ENCODE results near the gene OR9A2.

The OR9A2 gene

GRCh38 chr7:143018931-143019330 is 8.0 kb downstream of the OR9A2 start:
- TF ChIP-seq CTCF (IDR thresholded peaks at IDR 0.05; ENCODE audit: low read depth, low read length), result no peak
- no peak for DNase-seq
- Histone ChIP-seq H3K27ac (no peak overlapping the region), H3K9me3 (ENCODE audit: severe bottlenecking) (no peaks in the 10 kb centered on the region), H3K27me3 (ENCODE audit: insufficient read depth, low read depth, severe bottlenecking) (no peaks in the 10 kb centered on the region), H3K4me3 (ENCODE audit: low read depth, low read length) (no peak overlapping the region), H3K36me3 (no peaks in the 10 kb centered on the region)

GRCh38 chr7:143016996-143017395 is 9.9 kb downstream of the OR9A2 start:
- Histone ChIP-seq H3K4me3 (ENCODE audit: low read depth, low read length) (no peak overlapping the region), H3K9me3 (ENCODE audit: severe bottlenecking) (no peaks in the 10 kb centered on the region), H3K36me3 (no peaks in the 10 kb centered on the region), H3K27me3 (ENCODE audit: insufficient read depth, low read depth, severe bottlenecking) (no peaks in the 10 kb centered on the region), H3K27ac (no peak overlapping the region)
- TF ChIP-seq CTCF (IDR thresholded peaks at IDR 0.05; ENCODE audit: low read depth, low read length), result no peak
- DNase-seq, result no peak

- TF ChIP-seq CTCF (IDR thresholded peaks at IDR 0.05; ENCODE audit: low read depth, low read length), result no peak
- Histone ChIP-seq H3K9me3 (ENCODE audit: severe bottlenecking) (no peaks in the 10 kb centered on the region), H3K27me3 (ENCODE audit: insufficient read depth, low read depth, severe bottlenecking) (no peaks in the 10 kb centered on the region), H3K36me3 (no peaks in the 10 kb centered on the region), H3K27ac (no peak overlapping the region), H3K4me3 (ENCODE audit: low read depth, low read length) (no peak overlapping the region)
- no peak for DNase-seq
These were observed 10.9 kb downstream of the OR9A2 start for GRCh38 chr7:143015926-143016490.

GRCh38 chr7:143015084-143015483 is 11.8 kb downstream of the OR9A2 start:
- TF ChIP-seq CTCF (IDR thresholded peaks at IDR 0.05; ENCODE audit: low read depth, low read length), result no peak
- Histone ChIP-seq H3K27ac (no peak overlapping the region), H3K36me3 (no peaks in the 10 kb centered on the region)

GRCh38 chr7:143013893-143014292 is 13.0 kb downstream of the OR9A2 start:
- Histone ChIP-seq H3K27me3 (ENCODE audit: insufficient read depth, low read depth, severe bottlenecking) (no peaks in the 10 kb centered on the region), H3K36me3 (no peaks in the 10 kb centered on the region), H3K9me3 (ENCODE audit: severe bottlenecking) (no peaks in the 10 kb centered on the region), H3K4me3 (ENCODE audit: low read depth, low read length) (no peak overlapping the region), H3K27ac (peak overlapping the region; percentile 12)
- TF ChIP-seq CTCF (IDR thresholded peaks at IDR 0.05; ENCODE audit: low read depth, low read length), result no peak
- DNase-seq, result no peak

More at GRCh38 chr7:143015084-143015483, 11.8 kb downstream of the OR9A2 start:
- no peaks in the 10 kb centered on the region for H3K9me3 ChIP-seq (ENCODE audit: severe bottlenecking)
- no peak for DNase-seq
- H3K4me3 ChIP-seq (ENCODE audit: low read depth, low read length), result no peak overlapping the region
- H3K27me3 ChIP-seq (ENCODE audit: insufficient read depth, low read depth, severe bottlenecking), result no peaks in the 10 kb centered on the region

GRCh38 chr7:143013473-143013872 is 13.5 kb downstream of the OR9A2 start:
- no peak for TF ChIP-seq CTCF (IDR thresholded peaks at IDR 0.05; ENCODE audit: low read depth, low read length)
- H3K36me3 ChIP-seq, result no peaks in the 10 kb centered on the region
- peak; percentile 80 for DNase-seq
- no peaks in the 10 kb centered on the region for H3K9me3 ChIP-seq (ENCODE audit: severe bottlenecking)
- H3K27ac ChIP-seq, result peak overlapping the region; percentile 45
- H3K27me3 ChIP-seq (ENCODE audit: insufficient read depth, low read depth, severe bottlenecking), result no peaks in the 10 kb centered on the region
- no peak overlapping the region for H3K4me3 ChIP-seq (ENCODE audit: low read depth, low read length)
